HFFc6 (cell line): ENCODE measurements around the gene RAD9A. TPM values are rescaled to one million over a fixed set of nuclear protein-coding genes. Genes with fewer than 3 reads are reported as not detected.
A peak's percentile ranks its signal among the peaks of the same experiment; 100 is the strongest.

Experiments used
- DNase-seq: peaks from one replicate; pipeline ENCODE4 v3.0.0-alpha.2; 2018
- H3K27ac Mint-ChIP-seq: 2 replicates; pipeline ENCODE4 v1.8.0; 2020; ENCODE audit warnings: mild to moderate bottlenecking, mixed read lengths
- H3K27me3 Mint-ChIP-seq: 2 replicates; pipeline ENCODE4 v1.8.0; 2021; ENCODE audit warnings: mild to moderate bottlenecking, moderate library complexity, mixed read lengths; ENCODE audit not compliant: insufficient read depth
- H3K36me3 Mint-ChIP-seq: 2 replicates; pipeline ENCODE4 v1.8.0; 2021; ENCODE audit warnings: low read depth, mixed read lengths
- H3K4me1 Mint-ChIP-seq: 2 replicates; pipeline ENCODE4 v1.8.0; 2020; ENCODE audit warnings: low read depth, mixed read lengths
- H3K4me3 Mint-ChIP-seq: 2 replicates; pipeline ENCODE4 v1.8.0; 2020; ENCODE audit warnings: mild to moderate bottlenecking, moderate library complexity, mixed read lengths
- H3K9me3 Mint-ChIP-seq: 2 replicates; pipeline ENCODE4 v1.8.0; 2020; ENCODE audit warnings: mild to moderate bottlenecking, mixed read lengths
- total RNA-seq, 6 experiments: library from RNA; stranded (reverse); fragmentation: NEBNext Ultra II Directional; extraction: Animal tissue kit (Norgen Biotek cat#: 25700); gene quantifications; 2 replicates in 1 of 6; 3 replicates in 5 of 6; pipeline ENCODE4 v1.2.3, GENCODE V29; 2021
- TF ChIP-seq, protein P1 (sequence below): fragments of 200-600 bp; sonication (generic); IDR thresholded peaks from 2 replicates; pipeline ENCODE4 v1.5.0; 2021; ENCODE audit warnings: antibody characterized with exemption, mild to moderate bottlenecking

RAD9A gene
- total RNA-seq, 6 experiments from 2014 or later: 7.6 to 10.3 (median 8.8) TPM

DNA sequence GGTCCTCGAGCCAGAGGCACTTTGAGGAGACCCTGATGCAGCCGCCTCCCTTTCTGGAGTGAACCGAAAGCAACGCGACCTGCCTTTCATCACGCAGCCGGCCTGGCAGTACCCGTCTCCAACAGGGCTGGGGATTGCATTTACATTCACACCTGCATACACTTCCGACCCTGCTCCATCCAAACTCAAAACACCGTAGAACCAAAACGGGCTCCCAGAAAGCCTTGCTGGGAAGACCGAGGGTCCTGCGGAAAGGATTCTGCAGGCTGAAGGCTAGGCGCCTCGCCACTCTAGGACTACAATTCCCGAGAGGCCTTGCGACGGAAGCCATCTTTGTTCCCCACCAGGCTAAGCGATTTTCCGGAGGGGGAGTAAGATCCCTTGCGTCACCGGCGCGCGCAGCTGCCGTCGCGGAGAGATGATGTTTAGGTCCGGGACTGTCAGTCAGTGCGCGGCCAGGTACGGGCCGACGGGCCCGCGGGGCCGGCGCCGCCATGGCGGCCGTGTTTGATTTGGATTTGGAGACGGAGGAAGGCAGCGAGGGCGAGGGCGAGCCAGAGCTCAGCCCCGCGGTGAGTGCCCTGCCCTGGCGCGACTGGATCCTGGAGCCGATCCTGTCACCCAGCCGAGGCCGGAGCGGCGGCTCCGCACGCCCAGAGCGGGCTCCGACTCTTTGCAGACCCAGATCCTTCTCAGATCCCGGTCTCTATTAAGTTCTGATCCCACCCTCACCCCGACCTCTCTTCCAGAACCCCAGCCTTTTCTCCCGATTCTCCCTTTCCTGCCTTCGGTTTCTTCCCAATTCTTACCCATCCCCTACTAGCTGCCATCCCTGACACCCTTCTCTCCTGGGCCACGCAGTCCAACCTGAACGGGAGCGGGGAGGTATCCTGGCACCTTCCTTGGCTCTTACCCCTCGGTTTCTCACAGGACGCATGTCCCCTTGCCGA is 36.5 kb downstream of the RAD9A start, which contains the start of gene RPS6KB2:
Gene RPS6KB2 (plus strand): TSS at position 443 of the 950 bp plus-strand sequence. CDS start 52 bp downstream, at position 495.
- H3K27me3 Mint-ChIP-seq: no peaks in the 10 kb centered on the region; the same call in none of the 2 replicates
- H3K9me3 Mint-ChIP-seq: no peaks in the 10 kb centered on the region
- H3K4me3 Mint-ChIP-seq: peak within 1 kb of the TSS; percentile 96
- peaks cover 8% of the 10 kb centered on the region for H3K36me3 Mint-ChIP-seq
- TF ChIP-seq, protein P1, sequence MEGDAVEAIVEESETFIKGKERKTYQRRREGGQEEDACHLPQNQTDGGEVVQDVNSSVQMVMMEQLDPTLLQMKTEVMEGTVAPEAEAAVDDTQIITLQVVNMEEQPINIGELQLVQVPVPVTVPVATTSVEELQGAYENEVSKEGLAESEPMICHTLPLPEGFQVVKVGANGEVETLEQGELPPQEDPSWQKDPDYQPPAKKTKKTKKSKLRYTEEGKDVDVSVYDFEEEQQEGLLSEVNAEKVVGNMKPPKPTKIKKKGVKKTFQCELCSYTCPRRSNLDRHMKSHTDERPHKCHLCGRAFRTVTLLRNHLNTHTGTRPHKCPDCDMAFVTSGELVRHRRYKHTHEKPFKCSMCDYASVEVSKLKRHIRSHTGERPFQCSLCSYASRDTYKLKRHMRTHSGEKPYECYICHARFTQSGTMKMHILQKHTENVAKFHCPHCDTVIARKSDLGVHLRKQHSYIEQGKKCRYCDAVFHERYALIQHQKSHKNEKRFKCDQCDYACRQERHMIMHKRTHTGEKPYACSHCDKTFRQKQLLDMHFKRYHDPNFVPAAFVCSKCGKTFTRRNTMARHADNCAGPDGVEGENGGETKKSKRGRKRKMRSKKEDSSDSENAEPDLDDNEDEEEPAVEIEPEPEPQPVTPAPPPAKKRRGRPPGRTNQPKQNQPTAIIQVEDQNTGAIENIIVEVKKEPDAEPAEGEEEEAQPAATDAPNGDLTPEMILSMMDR: no peak
- H3K4me1 Mint-ChIP-seq: peaks cover 6% of the 10 kb centered on the region; the same call in 1 of the 2 replicates
- peak within 1 kb of the TSS; percentile 86 for H3K27ac Mint-ChIP-seq
- DNase-seq: peak; percentile 95

DNA sequence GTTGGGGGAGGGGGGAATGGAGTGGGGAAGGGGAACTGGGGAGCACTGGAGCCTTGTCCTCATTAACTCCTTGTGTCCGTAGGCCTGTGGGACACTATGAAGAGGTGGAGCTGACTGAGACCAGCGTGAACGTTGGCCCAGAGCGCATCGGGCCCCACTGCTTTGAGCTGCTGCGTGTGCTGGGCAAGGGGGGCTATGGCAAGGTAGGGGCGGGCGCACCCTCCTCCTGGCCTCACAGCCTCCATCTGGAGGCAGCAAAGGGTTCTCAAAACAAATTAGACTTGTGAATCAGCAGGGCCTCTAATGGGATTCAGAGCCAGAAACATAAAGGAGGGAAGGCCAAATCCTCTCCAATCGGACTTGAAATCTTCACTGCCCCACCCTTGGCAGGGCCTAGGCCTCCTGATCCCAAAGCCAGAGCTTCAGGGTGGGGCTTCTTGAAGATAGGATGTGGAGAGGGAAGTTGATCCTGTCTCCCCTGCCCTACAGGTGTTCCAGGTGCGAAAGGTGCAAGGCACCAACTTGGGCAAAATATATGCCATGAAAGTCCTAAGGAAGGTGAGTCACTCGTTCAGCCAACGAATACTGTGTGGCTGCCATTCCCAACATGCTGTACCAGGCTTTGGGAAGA is 37.4 kb downstream of the RAD9A start:
- Mint-ChIP-seq H3K36me3 (peaks cover 8% of the 10 kb centered on the region), H3K4me1 (peaks cover 6% of the 10 kb centered on the region; the same call in 1 of the 2 replicates), H3K4me3 (peak overlapping the region; percentile 96), H3K9me3 (no peaks in the 10 kb centered on the region), H3K27ac (peak overlapping the region; percentile 86), H3K27me3 (no peaks in the 10 kb centered on the region; the same call in none of the 2 replicates)
- TF ChIP-seq, protein P1: no peak
- no peak for DNase-seq

DNA sequence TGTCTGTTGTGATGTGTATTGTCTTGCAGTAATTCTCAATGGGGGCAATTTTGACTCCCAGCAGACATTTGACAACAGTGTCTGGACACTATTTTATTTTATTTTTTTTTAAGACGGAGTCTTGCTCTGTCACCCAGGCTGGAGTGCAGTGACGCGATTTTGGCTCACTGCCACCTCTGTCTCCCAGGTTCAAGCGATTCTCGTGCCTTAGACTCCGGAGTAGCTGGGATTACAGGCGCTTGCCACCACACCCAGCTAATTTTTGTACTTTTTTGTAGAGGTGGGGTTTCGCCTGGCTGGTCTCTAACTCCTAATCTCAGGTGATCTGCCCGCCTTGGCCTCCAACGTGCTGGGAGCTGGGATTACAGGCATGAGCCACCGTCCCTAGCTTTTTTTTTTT is 37.9 kb downstream of the RAD9A start:
- no peaks in the 10 kb centered on the region for H3K9me3 Mint-ChIP-seq
- no peak for DNase-seq
- H3K27ac Mint-ChIP-seq: no peak overlapping the region
- no peaks in the 10 kb centered on the region; the same call in none of the 2 replicates for H3K27me3 Mint-ChIP-seq
- peaks cover 6% of the 10 kb centered on the region; the same call in 1 of the 2 replicates for H3K4me1 Mint-ChIP-seq
- TF ChIP-seq, protein P1: no peak
- peaks cover 8% of the 10 kb centered on the region for H3K36me3 Mint-ChIP-seq
- peak overlapping the region; percentile 96 for H3K4me3 Mint-ChIP-seq

DNA sequence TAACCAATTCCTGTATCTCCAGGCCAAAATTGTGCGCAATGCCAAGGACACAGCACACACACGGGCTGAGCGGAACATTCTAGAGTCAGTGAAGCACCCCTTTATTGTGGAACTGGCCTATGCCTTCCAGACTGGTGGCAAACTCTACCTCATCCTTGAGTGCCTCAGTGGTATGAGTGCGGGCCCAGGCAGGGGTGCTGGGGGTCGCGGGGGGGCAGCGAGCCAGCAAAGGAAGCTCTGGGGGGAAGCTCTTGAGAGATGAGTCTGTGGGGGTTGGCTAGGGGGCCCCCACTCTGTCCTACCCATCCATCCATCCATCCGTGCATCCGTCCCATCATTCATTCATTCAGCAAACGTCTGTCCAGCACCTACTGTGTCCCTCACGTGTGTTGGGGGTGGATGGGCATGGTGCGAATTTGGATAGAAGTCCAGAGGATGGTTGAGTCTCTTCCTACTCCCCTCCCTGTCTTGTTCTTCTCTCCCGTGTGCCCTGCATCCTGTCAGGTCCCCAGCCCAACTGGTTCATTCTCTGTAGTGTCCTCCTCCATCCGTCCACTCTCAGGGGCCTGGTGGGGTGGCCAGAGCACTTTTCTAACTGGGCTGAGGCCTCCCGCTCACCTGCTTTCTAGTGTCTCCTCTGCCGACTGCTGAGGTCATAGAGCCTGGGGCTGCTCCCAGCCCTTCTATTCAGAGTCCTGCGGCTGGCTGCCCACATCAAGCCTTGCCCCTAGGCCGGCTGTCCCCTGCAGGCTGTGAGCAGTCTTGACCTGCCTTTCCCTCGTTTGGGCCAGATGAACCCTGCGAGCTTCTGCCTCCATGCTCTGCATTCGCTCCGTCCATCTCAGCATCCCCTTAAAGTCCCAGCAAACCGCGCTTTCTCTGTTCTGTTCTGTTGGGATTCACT is 39.8 kb downstream of the RAD9A start:
- Mint-ChIP-seq H3K27ac (no peak overlapping the region), H3K9me3 (no peaks in the 10 kb centered on the region), H3K4me1 (peaks cover 6% of the 10 kb centered on the region; the same call in 1 of the 2 replicates), H3K4me3 (no peak overlapping the region), H3K27me3 (peaks cover 2% of the 10 kb centered on the region), H3K36me3 (peaks cover 8% of the 10 kb centered on the region)
- DNase-seq: no peak
- TF ChIP-seq, protein P1: no peak
